LHCN-M2 (cell line): Measurements from ENCODE around the gene ARHGEF9. TPM values are rescaled to one million over a fixed set of nuclear protein-coding genes. Genes with fewer than 3 reads are reported as not detected.

Experiments
- DNase-seq: peaks from one replicate; pipeline ENCODE4 v3.0.0-alpha.2; 2012; ENCODE audit warnings: low read depth
- total RNA-seq: library from RNA; depleted of rRNA; stranded (reverse); fragments of >200 nt; gene quantifications from 2 replicates; pipeline ENCODE4 v1.2.3, GENCODE V29; 2014

Gene ARHGEF9
- total RNA-seq, 1 experiment from 2014 or later, result 17.6 TPM

DNA sequence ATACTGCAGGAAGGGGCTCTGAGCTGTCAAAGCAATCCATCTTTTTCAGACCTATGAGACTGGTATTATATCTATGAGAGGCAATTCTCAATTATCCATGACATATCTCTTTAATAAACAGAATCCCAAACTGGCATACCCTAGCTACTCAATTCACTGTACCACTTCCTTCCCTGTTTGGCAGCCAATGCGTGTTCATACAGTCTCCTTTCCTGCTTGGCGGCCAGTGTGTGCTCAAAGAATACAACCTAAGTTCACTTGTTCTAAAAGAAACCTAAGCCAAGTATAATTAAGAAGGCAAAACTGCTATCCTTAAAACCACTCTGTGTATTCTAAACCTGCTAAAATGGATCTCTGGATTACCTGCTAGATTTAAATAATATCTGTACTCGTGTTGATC, 38.3 kb downstream of the ARHGEF9 start:
- DNase-seq, result no peak

DNA sequence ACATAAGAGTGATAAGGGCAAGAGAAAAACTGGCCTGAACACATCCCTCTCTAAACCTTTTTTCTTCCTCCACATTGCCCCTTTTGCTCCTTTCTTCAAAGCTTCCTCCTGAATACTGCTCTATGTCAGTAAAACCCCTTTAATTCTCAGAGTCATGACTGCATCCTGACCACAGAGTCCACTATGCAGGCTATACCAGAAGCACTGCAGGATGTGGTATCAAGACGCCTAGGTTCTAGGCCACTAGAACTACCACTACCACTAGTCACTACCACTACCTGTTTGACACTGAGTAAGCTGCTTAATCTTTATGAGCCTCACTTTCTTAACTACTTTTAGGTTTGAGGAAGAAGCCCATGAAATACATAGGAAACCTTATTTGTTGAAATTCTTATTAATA, 38.7 kb downstream of the ARHGEF9 start:
- DNase-seq, result no peak

GRCh38 chrX:63744850-63745394, 40.1 kb downstream of the ARHGEF9 start:
- DNase-seq, result no peak

GRCh38 chrX:63743596-63743995, 41.4 kb downstream of the ARHGEF9 start:
- no peak for DNase-seq

DNA sequence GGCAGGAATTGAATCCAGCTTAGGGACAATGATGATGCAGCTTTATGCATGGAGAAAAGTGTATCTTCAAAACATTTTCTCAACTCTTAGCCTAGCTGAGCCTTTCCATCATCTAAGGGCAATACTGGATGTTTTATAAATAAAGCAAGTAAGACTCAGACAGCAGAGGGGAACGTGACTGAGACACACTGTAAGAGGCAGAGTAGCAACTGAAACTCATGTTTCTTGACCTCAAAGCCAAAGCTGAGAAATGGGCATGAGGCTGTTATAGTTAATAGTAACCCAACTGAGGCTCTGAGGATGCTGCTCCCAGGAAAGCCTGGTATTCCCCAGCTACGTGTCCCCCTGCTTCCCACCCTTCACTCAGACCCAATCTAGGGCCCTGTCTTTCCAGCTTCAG, 44.6 kb downstream of the ARHGEF9 start:
- DNase-seq, result no peak

GRCh38 chrX:63739885-63740284, 45.1 kb downstream of the ARHGEF9 start:
- no peak for DNase-seq

- no peak for DNase-seq
Measured at GRCh38 chrX:63738696-63739095, 46.3 kb downstream of the ARHGEF9 start.

DNA sequence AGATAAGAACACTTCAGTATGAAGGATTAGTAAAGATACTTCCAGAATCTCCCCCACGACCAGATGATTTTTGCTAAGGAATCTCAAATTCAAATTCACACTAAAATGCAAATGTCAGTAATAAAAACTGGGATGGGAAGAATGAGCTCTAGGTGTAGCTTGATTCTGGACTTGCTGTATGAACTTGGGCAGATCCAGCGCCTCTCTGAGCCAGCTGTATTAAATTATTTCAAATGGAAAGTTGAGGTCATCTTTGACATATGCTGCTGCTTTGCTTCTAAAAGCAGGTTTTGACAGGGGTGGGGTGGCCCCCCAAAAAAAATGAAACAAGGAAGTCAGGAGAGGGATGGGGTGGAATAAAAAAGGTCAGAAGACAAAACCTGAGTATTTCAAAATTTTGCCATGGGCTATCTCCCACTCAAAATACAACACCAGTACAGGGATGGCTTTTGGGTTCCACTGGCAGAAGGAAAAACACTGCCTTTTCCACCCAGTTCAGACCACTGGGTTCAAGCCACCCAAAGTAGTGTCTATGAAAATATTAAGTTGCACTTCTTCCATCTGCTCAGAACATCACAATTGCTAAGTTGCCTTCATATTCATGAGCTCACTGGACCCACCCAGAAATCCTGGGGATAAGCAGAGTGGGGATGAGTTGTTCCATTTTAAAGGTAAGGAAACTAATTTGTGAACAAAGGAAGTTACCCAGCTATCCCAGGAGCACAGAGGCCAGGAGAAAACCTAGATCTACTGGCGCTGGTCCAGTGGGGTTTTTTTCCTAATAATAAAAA, 47.7 kb downstream of the ARHGEF9 start:
- no peak for DNase-seq

DNA sequence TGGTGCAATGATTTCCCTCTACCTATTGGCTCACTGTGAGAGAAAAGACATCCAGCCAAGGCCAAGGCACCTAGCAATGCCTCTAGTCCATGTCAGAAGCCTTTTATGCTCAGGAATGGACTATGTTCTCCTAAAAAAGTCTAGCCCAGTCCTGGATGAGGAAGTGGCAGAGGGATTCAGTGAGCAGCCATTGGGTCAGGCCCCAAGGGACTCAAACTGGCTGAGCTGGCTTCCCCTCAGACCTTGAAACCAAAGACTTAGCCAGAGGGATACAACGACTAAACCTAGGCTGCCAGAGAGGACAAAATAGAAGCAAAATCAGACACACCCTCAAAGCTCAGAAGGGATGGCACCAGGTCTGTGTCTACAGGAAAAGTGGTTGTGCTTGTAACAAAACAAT, 49.1 kb downstream of the ARHGEF9 start:
- DNase-seq, result peak; percentile 30

DNA sequence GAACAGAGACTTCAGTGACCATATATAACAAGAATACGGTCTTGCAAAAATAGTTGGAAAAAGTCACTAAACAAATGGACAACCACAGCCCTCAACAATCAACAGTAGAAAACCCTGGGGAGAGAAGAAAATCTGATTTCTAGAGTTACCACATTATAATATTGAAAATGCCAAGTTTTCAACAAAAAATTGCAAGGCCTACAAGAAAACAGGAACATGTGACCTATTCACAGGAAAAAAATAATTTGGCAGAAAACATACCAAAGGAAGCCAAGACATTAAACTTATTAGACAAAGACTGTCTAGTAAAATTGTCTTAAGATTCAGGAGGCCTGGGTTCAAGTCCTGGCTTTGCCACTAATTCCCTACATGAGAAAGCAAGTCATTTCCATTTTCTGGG, 64.7 kb downstream of the ARHGEF9 start:
- DNase-seq, result no peak

- DNase-seq, result no peak
Measured at GRCh38 chrX:63719633-63720032, 65.4 kb downstream of the ARHGEF9 start.

DNA sequence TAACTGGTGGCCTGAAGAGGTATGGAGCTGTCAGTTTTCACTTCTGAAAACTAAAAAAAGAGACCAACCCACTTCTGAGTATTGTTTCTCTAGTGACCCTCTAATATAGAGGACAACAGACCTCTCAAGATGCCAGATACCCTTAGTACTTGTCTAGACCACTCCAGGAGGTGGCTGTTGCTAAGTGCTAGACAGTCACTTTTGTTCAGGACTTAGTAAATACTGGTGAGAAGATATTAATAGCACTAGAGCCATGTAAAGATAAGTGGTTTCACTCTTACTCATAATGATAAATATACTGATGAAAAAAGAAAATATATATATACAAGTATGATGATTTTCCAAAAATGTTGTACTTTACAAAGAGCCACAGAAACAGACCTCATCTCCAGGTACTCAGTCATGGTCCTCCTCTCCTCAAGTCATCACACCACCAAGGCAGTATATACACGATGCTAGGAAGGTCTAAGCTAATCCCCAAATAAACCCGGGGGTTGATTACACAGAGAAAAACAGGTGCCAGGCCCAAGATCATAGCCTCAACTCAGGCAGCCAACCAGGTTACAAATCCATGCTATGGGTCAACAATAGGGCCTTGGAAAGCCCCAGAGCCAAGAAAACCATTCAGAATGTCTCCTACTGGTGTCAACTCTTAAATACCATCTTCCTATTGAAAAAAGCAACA, 66.9 kb downstream of the ARHGEF9 start:
- no peak for DNase-seq

DNA sequence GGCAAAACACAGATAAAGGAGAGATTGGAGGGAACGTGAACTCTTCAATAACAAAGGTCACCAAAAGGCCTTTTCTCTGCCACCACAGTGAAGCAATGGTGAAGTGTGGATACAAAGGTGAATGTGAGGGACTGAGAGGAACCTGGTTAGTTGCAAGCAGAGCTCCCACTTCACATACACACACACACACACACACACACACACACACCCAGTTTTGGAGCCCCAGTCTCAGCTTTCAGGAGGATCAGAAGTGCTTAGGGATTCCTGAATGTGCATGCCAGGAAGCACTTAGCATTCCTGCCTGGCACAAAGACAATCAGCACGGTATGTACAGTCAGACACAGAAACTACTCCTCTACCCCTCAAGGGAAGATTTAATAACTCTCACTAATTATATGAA, 71.5 kb downstream of the ARHGEF9 start:
- peak; percentile 18 for DNase-seq

DNA sequence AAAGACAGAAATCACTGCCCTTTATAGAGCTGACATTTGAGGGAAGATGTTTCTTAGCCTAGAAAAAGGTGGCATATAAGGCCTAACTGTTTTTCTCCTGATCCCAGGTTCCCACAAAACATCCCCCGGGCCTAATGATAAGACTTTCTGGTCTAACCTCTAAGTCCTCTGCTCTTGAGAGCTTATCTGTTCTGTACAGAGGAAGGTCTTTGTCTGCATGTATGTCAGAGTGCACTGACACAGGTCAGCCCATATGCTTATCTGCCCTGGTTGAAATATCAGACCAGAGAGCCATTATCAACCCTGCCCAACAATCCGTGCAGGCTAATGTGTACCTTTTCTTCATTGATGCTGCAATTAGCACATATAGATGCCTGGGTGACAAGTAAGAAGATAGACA, 76.2 kb downstream of the ARHGEF9 start:
- DNase-seq, result no peak

DNA sequence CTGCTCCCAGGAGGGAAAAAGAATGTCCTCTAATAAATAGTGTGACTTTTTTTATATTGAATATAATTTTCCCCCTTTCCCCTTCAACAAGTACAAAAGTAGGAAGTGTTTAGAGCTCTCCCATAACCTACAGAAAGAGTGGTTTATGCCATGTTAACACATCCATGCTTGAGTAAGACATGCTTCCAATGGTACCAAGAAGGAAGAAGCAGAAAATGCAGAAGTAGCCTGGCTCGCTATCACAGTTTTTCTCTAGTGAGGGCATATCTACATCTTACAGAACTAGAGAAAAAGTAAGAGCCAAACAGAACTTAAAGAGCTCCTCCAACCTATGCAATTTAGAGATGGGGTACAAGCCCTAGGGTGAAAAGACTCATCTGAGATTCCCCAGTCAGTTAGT, 82.5 kb downstream of the ARHGEF9 start:
- no peak for DNase-seq

GRCh38 chrX:63686878-63687714, 97.9 kb downstream of the ARHGEF9 start:
- DNase-seq, result peak; percentile 75

GRCh38 chrX:63680423-63680822, 104.6 kb downstream of the ARHGEF9 start:
- DNase-seq, result no peak

DNA sequence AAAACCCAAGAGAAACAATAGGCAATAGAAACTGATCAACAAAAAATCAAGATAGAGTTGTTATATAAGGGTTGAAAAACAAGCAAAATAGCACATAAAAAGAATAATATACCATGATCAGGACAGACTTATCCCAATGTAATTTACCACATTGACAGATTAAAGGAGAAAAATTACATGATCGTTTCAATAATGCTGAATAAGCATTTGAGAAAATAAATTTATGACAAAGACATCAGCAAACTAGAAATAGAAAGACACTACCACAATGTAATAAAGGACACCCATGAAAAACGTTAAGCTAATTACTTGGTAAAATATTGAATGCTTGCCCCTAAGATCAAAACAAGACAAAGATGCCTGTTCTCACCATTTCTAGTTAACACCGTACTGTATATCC, 105.6 kb downstream of the ARHGEF9 start:
- DNase-seq, result no peak

DNA sequence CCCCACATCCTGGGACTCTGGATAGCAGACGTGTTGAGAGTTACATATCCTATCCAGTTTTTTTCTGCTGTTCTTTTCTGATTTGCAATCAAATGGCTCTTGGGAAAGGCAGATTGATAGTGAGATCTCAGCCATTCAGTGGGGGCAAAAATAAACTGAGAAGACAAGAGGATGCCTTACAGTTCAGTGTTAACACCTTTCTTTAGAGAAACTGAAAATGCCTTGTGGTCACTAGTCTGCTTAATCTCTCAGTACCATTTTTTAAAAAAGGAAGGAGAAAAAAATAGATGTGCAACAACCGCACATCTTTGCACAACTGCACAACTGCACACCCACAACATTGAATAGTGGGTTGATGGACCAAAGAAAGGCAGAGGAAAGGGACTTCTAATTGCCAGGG, 109.3 kb downstream of the ARHGEF9 start:
- DNase-seq, result no peak

DNA sequence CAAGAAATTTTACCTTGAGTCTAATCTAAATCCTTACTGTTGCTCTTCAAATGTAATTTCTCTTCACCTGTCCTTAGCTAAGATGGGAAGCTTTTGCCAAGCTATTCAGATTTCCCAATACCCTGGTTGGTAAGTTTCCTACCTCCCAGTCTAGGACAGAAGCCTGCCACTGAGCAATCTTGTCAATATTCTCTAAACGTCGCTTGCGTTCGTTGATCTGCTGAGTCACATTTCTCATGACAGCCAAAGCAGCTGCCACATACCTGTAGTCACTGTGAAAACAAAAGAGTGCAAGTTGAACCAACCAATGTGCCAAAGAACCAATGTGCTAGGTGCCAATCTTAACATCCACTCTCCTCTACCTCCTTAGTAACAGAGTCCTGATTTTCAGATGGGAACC, 111.1 kb downstream of the ARHGEF9 start:
- DNase-seq, result no peak

- DNase-seq, result no peak
Measured at GRCh38 chrX:63664741-63665140, 120.3 kb downstream of the ARHGEF9 start.

DNA sequence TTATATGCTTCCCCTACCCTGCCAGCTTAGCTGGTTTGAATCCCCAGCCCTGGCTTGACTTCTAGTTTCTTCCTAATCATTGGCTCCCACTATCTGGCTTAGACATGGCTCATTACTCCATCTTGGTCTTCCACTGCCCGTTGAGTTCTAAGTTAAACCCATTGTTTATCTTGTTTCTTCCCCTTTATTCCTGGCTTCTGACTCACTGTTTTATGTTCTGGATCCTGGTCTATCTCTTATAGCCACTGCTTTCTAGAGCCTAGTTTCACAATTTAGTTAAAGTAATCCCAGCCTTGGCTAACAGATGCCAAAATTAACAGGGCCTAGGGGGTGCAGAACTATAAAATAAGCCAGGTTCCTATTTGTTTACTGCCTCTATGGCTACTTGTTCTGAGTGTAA, 120.9 kb downstream of the ARHGEF9 start:
- no peak for DNase-seq
